ENCODE results near the gene GOT2.
"Not testable (repeated sequence)": the region's sequence is repeated elsewhere in the genome, so short reads cannot be mapped to it uniquely, and the experiment has no call there.

Gene GOT2

GRCh38 chr16:58733671-58734458 lies at the start of gene GOT2:
Gene GOT2 (minus strand): TSS chr16:58734316. CDS start chr16:58734228, 88 bp downstream.
- peak; percentile 84 for DNase-seq

GRCh38 chr16:58779291-58779690 lies 45.2 kb upstream of the GOT2 start:
- not testable (repeated sequence) for DNase-seq

- DNase-seq = no peak
Observed at GRCh38 chr16:58773870-58774269, 39.8 kb upstream of the GOT2 start.

GRCh38 chr16:58768145-58768544 lies 34.0 kb upstream of the GOT2 start:
- no peak for DNase-seq

- DNase-seq = no peak
Observed at GRCh38 chr16:58767581-58767980, 33.5 kb upstream of the GOT2 start.

- no peak for DNase-seq
Observed at GRCh38 chr16:58756650-58757332, 22.7 kb upstream of the GOT2 start.

- DNase-seq = peak; percentile 78
Observed at GRCh38 chr16:58755989-58756649, 22.0 kb upstream of the GOT2 start.

- no peak for DNase-seq
Observed at GRCh38 chr16:58753711-58754134, 19.6 kb upstream of the GOT2 start.

GRCh38 chr16:58744497-58744896 lies 10.4 kb upstream of the GOT2 start:
- no peak for DNase-seq

- no peak for DNase-seq
Observed at GRCh38 chr16:58741976-58742375, 7.9 kb upstream of the GOT2 start.

- DNase-seq = no peak
Observed at GRCh38 chr16:58741166-58741565, 7.0 kb upstream of the GOT2 start.

- DNase-seq = no peak
Observed at GRCh38 chr16:58738672-58739296, 4.7 kb upstream of the GOT2 start.

- not testable (repeated sequence) for DNase-seq
Observed at GRCh38 chr16:58736341-58736740, 2.2 kb upstream of the GOT2 start.

- no peak for DNase-seq
Observed at GRCh38 chr16:58734459-58734787, 307 bp upstream of the GOT2 start.

- DNase-seq = no peak
Observed at GRCh38 chr16:58733248-58733670, 857 bp downstream of the GOT2 start.

GRCh38 chr16:58732545-58733247 lies 1.4 kb downstream of the GOT2 start:
- DNase-seq = no peak

- DNase-seq = no peak
Observed at GRCh38 chr16:58730724-58731370, 3.3 kb downstream of the GOT2 start.

- no peak for DNase-seq
Observed at GRCh38 chr16:58727796-58728568, 6.1 kb downstream of the GOT2 start.

- DNase-seq = no peak
Observed at GRCh38 chr16:58727028-58727781, 6.9 kb downstream of the GOT2 start.

GRCh38 chr16:58723109-58723508 lies 11.0 kb downstream of the GOT2 start:
- no peak for DNase-seq

GRCh38 chr16:58717994-58718393 lies 16.1 kb downstream of the GOT2 start:
- no peak for DNase-seq
